Measurements from ENCODE around the gene ZSCAN10. TPM values are rescaled to one million over a fixed set of nuclear protein-coding genes. Genes with fewer than 3 reads are reported as not detected.

Gene ZSCAN10
- total and polyA plus RNA-seq, 9 of the 15 experiments (the other 6 are each of a cell fraction or from before 2014, with no cell fraction given) = 0.22 TPM; not detected in 8

DNA sequence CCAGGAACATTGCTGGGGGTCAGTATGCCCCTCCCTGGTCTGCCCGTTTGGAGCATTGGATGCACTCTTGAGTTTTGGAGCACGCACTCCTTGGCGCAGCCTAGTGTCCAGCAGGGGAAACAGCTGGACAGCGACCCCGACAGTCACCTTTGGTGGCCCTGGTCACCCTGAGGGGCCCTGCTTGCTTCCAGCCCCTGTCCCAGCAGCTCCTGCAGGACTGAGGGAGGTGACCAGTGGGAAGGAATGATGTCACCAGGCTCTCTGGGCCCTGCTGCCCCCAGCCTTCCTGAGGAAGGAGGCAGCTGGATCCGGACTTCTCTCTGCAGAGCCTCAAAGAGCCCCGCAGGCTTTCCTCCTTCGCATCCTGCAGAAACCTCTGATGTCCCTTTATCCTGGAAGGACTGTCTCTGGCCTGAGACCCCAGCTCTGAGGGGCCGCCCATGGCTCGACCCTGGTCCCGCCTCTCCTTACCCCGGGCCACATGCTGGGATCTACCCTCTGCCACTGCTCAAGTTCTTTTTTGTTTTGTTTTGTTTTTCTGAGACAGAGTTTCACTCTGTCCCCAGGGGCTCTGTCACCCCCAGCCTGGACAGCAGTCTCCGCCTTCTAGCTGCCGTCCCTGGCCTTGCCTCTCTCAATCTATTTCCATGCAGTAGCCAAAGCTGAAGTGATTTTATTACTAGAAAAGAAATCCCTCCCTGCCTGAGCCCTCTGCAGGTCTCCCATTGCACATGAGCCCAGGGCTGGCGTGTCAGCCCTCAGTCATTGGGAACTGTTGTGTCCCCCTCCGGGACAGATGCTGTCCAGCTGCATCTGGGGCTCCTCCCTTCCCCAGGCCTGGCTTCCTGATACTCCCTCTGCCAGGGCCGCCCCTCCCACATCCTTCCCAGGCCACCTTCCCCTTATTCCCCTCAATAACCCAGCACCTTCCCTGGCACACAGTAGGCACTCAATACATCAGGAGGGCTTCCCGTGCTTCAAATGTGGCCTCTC is 11.6 kb downstream of the ZSCAN10 start (continued):
- peak; percentile 41 to 65 for TF ChIP-seq RAD21 (CRISPR knock-in tag; conservative IDR thresholded peaks at IDR 0.05 in 1 of 2, IDR thresholded peaks at IDR 0.05 in 1 of 2)
- no peak for TF ChIP-seq BHLHE40 (IDR thresholded peaks at IDR 0.05; ENCODE audit: low read length)
- TF ChIP-seq, protein P1, sequence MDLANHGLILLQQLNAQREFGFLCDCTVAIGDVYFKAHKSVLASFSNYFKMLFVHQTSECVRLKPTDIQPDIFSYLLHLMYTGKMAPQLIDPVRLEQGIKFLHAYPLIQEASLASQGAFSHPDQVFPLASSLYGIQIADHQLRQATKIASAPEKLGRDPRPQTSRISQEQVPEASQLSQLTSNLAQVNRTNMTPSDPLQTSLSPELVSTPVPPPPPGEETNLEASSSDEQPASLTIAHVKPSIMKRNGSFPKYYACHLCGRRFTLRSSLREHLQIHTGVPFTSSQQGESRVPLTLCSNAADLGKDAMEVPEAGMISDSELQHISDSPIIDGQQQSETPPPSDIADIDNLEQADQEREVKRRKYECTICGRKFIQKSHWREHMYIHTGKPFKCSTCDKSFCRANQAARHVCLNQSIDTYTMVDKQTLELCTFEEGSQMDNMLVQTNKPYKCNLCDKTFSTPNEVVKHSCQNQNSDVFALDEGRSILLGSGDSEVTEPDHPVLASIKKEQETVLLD (IDR thresholded peaks at IDR 0.05) = no peak
- TF ChIP-seq, protein P2, sequence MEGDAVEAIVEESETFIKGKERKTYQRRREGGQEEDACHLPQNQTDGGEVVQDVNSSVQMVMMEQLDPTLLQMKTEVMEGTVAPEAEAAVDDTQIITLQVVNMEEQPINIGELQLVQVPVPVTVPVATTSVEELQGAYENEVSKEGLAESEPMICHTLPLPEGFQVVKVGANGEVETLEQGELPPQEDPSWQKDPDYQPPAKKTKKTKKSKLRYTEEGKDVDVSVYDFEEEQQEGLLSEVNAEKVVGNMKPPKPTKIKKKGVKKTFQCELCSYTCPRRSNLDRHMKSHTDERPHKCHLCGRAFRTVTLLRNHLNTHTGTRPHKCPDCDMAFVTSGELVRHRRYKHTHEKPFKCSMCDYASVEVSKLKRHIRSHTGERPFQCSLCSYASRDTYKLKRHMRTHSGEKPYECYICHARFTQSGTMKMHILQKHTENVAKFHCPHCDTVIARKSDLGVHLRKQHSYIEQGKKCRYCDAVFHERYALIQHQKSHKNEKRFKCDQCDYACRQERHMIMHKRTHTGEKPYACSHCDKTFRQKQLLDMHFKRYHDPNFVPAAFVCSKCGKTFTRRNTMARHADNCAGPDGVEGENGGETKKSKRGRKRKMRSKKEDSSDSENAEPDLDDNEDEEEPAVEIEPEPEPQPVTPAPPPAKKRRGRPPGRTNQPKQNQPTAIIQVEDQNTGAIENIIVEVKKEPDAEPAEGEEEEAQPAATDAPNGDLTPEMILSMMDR (IDR thresholded peaks at IDR 0.05 in 2 of 3, conservative IDR thresholded peaks at IDR 0.05 in 1 of 3; ENCODE audit: insufficient read depth in 2 of 3, low read depth in 1 of 3, low read length in 3 of 3) = peak; percentile 70 to 76 (median 72)
